GM18873 (cell line): ENCODE measurements around the gene DEPP1.

ENCODE experiments used
- ATAC-seq: cut with Tn5 transposase; IDR thresholded peaks from one replicate; pipeline ENCODE4 v1.9.1; 2021; ENCODE audit warnings: mild to moderate bottlenecking, moderate library complexity, moderate number of reproducible peaks; ENCODE audit not compliant: unreplicated experiment, low FRiP score

DEPP1 gene

GRCh38 chr10:44956717-44957706, 21.6 kb downstream of the DEPP1 start:
- ATAC-seq, result no peak

- ATAC-seq, result no peak
Measured at GRCh38 chr10:44956226-44956625, 22.4 kb downstream of the DEPP1 start.

DNA sequence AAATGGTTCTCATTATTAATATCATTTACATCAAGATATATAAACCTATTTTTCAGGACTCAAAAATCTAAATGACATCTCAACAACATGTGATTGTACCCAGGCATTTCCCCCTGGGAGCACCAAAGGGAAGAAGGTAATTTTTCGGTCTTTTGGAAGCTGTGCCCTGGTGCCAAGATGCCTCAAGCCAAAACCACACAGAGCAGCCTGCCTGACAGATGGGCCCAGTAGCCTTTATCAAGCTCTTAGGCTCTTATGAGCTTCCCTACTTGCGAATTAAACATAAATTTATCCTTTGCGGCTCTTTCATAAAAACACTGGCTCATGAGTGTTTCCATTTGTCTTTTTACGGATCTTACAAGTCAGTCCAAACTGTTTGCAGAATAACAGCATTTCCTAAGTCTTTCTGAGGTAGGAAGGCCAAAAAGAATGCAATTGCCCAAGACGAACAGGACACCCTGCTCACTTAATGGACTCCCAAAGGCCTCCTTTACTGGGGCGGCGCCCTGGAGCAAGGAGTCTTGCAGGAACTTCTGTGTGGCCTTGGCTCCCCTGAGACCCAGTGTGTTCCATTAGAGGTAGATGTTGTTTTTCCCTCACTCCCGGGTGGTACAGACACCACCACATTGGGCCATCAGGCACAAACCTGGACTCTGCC, 23.1 kb downstream of the DEPP1 start:
- no peak for ATAC-seq

DNA sequence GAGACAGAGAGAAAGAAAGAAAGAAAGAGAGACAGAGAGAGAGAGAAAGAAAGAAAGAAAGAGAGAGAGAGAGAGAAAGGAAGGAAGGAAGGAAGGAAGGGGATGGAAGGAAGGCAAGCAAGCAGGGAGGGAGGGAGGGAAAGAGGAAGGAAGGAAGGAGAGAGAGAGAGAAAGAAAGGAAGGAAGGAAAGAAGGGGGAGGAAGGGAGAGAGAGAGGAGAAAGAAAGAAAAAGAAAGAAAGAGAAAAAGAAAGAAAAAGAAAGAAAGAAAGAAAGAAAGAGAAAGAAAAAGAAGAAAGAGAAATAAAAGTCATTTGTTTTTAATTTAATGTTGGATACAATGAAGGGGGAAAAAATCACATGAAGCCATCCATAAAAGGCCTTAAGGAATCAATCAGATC, 23.6 kb downstream of the DEPP1 start:
- no peak for ATAC-seq

DNA sequence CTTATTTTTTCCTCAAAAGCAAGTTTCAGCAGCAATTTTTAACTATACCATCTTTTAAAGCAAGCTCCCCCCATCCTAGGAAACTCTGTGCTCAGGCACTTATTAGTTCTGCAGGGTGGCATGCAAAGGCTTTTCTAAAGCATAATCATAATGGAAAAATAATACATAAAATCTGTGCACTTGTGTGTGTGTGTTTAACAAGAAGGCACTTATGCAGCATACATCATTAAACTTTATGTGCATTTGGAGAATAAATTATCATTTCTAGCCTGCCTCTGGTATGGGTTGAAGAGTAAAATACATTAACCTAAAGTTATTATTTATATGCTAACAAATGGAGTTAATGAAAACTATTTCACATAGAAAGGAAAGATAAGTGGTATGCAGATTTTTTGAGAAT, 24.6 kb downstream of the DEPP1 start:
- ATAC-seq, result no peak

- ATAC-seq, result no peak
Measured at GRCh38 chr10:44952779-44953231, 25.8 kb downstream of the DEPP1 start.

GRCh38 chr10:44951576-44952226, 26.9 kb downstream of the DEPP1 start:
- no peak for ATAC-seq

DNA sequence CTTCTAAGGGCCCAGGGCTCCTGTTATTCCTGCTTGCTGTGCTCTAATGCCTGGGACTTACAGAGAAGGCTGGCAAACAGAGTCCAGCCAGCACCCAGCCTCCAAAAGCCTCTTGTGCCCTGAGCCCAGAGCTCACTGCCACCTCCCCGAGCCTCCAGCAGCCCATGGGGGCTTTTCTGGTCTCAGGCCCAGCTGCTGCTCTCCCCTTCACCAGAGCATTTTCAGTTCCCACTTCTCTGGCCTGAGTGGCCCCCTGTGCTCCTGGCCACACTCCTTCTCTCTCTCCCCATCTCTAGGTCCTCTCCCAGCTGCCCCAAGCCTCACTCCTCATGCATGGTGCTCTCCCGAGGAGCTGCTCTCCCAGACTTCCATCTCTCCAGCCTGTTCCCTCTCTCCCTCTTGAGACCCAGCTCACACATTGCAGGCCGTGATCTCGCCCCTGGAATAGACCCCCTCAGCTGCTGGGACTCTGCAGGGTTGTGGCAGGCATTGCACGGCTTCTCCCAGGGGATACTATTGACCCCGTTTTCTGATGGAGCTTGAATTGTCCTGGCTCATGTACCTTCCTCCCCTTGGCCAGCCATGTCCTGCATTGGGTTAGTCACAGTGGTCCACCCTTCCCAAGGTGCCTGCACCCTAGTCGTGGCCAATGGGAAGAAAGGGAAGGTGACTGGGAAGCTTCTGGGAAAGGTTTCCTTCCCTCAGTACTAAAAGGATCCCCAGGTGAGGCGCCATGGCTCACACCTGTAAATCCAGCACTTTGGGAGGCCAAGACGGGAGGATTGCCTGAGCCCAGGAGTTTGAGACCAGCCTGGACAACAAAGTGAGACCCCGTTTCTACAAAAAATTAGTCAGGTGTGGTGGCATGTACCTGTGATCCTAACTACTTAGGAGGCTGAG, 28.0 kb downstream of the DEPP1 start:
- ATAC-seq, result no peak

- ATAC-seq, result no peak
Measured at GRCh38 chr10:44949915-44950314, 28.7 kb downstream of the DEPP1 start.

DNA sequence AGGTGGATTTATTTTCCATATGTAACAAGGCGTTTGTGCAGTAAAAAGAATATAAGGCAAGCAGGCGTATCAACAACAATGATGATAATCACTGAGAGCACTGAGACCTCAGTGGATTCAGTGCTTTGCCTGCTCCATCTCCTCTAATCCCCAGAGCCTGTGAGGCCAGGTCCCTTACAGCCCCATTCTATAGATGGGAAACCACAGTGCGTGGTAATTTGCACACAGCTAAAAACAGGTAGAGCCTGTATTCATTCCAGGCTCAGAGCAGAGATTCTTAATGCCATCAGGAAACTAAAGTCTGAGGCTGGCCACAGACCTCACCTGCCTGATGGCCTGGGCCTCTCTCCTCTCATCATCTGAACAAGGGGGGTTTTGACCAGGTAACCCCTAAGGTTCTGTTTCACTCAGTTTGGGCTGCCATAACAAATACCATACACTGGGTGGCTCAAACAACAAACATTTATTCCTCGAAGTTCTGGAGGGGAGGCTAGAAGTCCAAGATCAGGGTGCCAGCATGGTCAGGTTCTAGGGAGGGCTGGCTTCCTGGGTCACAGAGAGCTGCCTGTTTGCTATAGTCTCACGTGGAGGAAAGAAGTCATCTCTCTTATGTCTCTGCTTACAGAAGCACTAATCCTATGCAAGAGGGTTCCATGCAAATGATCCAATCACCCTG, 29.3 kb downstream of the DEPP1 start:
- ATAC-seq, result no peak

DNA sequence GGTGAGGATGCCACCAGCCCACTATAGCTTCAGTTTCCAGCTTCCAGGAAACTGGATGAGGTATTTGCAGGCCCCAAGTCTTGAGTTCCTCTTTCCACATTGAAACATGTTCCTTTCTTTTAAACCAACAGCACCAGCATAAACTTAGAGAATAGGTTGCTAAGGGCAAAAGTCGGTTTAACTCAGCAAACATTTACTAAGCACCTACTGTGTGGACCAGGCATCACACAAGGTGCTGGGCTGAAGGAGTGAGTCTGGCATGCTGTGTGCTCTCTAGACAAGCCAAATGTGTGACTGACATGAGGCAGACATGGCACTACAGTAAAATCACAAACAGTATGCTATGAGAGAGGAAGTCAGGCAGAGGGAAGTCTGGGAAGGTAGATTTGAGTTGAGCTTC, 30.0 kb downstream of the DEPP1 start:
- no peak for ATAC-seq

DNA sequence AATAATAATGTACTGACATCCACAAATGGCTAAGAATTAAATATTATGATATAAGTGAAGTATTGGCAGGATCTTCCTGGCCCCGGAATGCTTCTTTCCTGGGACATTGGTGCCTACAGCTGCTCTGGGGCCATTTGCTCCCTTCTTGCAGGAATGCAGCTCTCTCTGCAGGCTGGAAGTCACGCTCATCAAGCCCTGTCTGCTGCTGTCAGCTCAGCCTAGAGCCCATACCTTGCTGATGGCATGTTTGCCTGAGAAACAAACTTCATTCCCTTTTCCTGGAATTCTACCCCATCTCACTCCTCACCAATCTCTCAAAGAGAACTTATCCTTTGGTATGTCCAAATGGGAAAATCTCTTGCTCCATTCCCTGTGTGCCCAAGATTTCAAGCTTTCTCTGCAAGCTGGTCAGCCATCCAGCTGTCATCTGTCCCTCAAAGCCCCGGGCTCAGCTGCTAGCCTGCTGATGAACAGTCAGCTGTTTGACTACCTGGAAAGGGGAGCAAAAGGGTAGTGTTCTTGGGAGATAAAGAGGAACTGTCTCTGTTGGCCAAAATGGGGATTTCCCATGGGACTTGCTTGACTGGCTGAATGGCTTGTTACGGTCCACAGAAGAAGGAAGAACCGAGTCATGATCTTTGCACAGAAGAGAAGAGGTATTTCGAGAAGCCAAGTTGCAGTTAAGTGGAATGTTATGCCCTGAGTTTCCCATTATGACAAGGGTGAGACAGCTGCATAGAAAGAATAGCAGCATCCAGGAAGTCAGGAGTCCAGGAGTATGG, 31.0 kb downstream of the DEPP1 start:
- ATAC-seq, result peak; percentile 46

GRCh38 chr10:44946205-44946604, 32.4 kb downstream of the DEPP1 start:
- no peak for ATAC-seq

DNA sequence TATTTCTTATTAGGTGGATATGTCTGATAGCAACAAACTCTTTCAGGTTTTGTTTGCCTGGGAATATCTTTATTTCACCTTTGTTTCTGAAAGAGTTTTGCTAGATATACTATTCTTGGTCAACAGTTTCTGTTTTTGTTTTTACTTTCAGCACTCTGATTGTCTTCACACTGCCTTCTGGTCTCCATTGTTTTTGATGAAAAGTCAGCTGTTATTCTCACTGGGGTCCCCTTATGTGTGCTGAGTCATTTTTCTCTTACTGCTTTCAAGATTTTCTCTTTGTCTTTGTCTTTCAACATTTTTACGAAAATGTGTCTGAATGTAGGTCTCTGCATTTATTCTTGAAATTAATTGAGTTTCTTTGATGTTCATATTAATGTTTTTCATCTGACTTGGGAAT, 34.3 kb downstream of the DEPP1 start:
- no peak for ATAC-seq

DNA sequence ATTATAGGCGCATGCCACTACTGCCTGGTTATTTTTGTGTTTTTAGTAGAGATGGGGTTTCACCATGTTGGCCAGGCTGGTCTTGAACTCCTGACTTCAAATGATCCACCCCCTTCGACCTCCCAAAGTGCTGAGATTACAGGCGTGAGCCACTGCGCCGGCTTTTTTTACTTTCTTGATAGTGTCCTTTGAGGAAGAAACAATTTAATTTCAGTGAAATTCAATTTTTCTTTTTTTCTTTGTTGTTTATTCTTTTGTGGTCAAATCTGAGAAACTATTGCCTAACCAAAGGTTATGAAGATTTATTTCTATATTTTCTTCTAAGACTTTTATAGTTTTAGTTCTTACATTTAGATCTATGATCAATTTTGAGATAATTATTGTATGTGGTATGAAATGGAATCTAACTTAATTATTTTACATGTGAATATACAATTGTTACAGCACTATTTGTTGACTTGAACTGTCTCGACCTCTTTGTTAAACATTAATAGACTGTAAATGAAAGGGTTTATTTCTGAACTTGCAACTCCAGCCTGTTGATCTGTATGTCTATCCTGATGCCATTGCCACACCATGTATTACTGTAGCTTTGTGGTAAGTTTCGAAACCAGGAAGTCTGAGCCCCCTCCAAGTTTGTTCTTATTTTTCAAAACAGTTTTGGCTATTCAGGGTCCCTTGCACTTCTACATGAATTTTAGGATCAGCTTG, 38.8 kb downstream of the DEPP1 start:
- ATAC-seq, result no peak

DNA sequence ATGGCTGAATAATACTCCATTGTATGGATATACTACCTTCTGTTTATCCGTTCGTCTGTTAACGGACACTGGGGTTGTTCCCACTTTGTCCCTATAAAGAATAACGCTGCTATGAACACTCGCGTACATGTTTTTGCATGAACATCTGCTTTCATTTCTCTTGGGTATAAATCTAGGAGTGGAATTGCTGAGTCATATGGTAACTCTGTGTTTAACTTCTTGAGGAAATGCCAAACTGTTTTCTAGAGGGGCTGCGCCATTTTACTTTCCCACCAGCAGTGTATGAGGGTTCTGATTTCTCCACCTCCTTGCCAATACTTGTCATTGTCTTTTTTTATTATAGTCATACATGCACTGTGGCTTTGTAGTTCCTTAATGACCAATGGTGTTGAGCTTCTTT, 39.7 kb downstream of the DEPP1 start:
- no peak for ATAC-seq

DNA sequence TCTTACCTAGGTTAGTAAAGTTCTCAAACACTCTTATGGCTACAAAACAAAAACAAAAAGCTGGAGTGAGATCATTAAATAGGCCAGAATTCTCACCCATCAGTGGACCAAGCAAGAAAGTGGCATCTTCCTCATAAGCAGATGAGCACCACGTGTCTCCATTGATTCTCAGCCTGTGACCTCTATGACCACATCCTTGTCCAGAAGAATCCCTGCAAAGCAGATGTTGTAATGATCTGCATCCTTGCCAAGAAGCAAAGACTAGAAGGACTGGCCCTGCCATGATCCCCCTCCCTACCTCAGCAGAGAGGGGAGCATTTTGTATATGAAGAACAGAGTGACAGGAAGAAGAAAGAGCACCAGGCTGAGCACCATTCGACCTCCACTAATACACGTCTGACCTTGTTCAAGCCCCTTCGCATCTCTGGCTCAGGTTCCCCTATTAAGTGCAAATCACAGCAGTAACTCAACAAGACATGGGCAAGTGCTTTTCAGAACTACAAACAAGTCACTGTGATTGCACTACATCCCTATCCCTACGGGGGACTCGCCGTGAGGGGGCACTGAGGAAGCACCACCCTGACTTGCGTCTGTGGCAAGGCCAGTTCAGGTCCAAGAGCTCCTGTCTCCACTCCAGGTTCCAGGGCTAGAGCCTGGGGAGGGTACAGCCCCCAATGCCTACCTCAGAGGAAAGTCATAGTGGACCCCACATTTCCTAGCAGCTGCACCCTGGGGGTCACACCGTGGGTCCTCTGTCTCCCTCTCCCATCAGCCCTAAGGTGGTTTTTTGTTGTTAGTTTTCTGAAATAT, 41.2 kb downstream of the DEPP1 start:
- no peak for ATAC-seq
